Ascending aorta (tissue), 2 donors: ENCODE results near the gene RAF1. TPM values are rescaled to one million over a fixed set of nuclear protein-coding genes. Genes with fewer than 3 reads are reported as not detected.
A peak's percentile ranks its signal among the peaks of the same experiment; 100 is the strongest.

Source experiments
- DNase-seq, 2 donors: peaks; one replicate each; pipeline ENCODE4 v3.0.0-alpha.2; 2019; ENCODE audit warnings: low spot score in 2 of 2
- H3K27ac ChIP-seq, 2 donors: fragments of 200-600 bp; sonication (generic); one replicate each; pipeline ENCODE4 v1.5.1; 2016 to 2017; ENCODE audit warnings: mild to moderate bottlenecking in 1 of 2
- H3K27me3 ChIP-seq: fragments of 200-600 bp; sonication (generic); one replicate; pipeline ENCODE4 v1.5.1; 2017
- H3K36me3 ChIP-seq, 2 donors: fragments of 200-600 bp; sonication (generic); one replicate each; pipeline ENCODE4 v1.5.1; 2016
- H3K4me1 ChIP-seq, 2 donors: fragments of 200-600 bp; sonication (generic); one replicate each; pipeline ENCODE4 v1.5.1; 2016 to 2017; ENCODE audit warnings: mild to moderate bottlenecking in 1 of 2
- H3K4me3 ChIP-seq, 2 donors: fragments of 200-600 bp; sonication (generic); one replicate each; pipeline ENCODE4 v1.5.1; 2016 to 2017; ENCODE audit warnings: mild to moderate bottlenecking in 1 of 2
- H3K9me3 ChIP-seq, 2 donors: fragments of 200-600 bp; sonication (generic); one replicate each; pipeline ENCODE4 v1.5.1; 2016
- CTCF ChIP-seq, 3 experiments: fragments of 200-600 bp in 2 of 3; fragments of 450-650 bp in 1 of 3; sonication (generic) in 2 of 3; IDR thresholded peaks; one replicate each; pipeline ENCODE4 v1.5.1; 2016 to 2019; ENCODE audit warnings: antibody characterized with exemption in 3 of 3, mild to moderate bottlenecking in 1 of 3, moderate library complexity in 1 of 3
- intact Hi-C: fragments of 100-400 bp; cut with DNase I; formaldehyde crosslinking; loops from one replicate; pipeline ENCODE4 v1.15.1; 2023
- total RNA-seq: library from RNA; depleted of rRNA; stranded (reverse); fragments of >200 nt; gene quantifications from one replicate; pipeline ENCODE4 v1.1.0, GENCODE V29; 2016

The RAF1 gene
- total RNA-seq, 1 donor from 2014 or later: 103 TPM

- Histone ChIP-seq H3K4me3 (no peak overlapping the region), H3K27ac (no peak overlapping the region), H3K4me1 (no peaks in the 10 kb centered on the region), H3K9me3 (no peaks in the 10 kb centered on the region), H3K36me3 (no peaks in the 10 kb centered on the region), H3K27me3 (no peaks in the 10 kb centered on the region)
- no peak for TF ChIP-seq CTCF (IDR thresholded peaks at IDR 0.05)
- DNase-seq: no peak
- intact Hi-C loops: no loop called here
Observed at GRCh38 chr3:12686096-12686495, 22.2 kb upstream of the RAF1 start.

- DNase-seq: peak in 1 of 2 donors; percentile 66
- H3K4me1 ChIP-seq: no peaks in the 10 kb centered on the region
Observed at GRCh38 chr3:12681943-12682390, 18.1 kb upstream of the RAF1 start.

GRCh38 chr3:12681089-12681942 lies 17.4 kb upstream of the RAF1 start:
- Histone ChIP-seq H3K27me3 (no peaks in the 10 kb centered on the region), H3K36me3 (no peaks in the 10 kb centered on the region), H3K9me3 (no peaks in the 10 kb centered on the region), H3K4me1 (no peaks in the 10 kb centered on the region), H3K27ac (peak overlapping the region; percentile 68 to 72), H3K4me3 (no peak overlapping the region)
- TF ChIP-seq CTCF (IDR thresholded peaks at IDR 0.05): no peak
- intact Hi-C loops: no loop called here
- DNase-seq: no peak

More at GRCh38 chr3:12681943-12682390, 18.1 kb upstream of the RAF1 start:
- Histone ChIP-seq H3K4me3 (no peak overlapping the region), H3K27ac (peak overlapping the region; percentile 68 to 72), H3K36me3 (no peaks in the 10 kb centered on the region), H3K9me3 (no peaks in the 10 kb centered on the region), H3K27me3 (no peaks in the 10 kb centered on the region)
- no peak for TF ChIP-seq CTCF (IDR thresholded peaks at IDR 0.05)
- intact Hi-C loops: no loop called here

- intact Hi-C loops: no loop called here
- Histone ChIP-seq H3K27ac (no peak overlapping the region), H3K36me3 (no peaks in the 10 kb centered on the region), H3K9me3 (no peaks in the 10 kb centered on the region), H3K27me3 (no peaks in the 10 kb centered on the region), H3K4me3 (no peak overlapping the region), H3K4me1 (no peaks in the 10 kb centered on the region)
- no peak for DNase-seq
- no peak for TF ChIP-seq CTCF (IDR thresholded peaks at IDR 0.05)
Observed at GRCh38 chr3:12679468-12679867, 15.6 kb upstream of the RAF1 start.

- TF ChIP-seq CTCF (IDR thresholded peaks at IDR 0.05): no peak
- no peak for DNase-seq
- H3K27ac ChIP-seq: no peak overlapping the region
- H3K36me3 ChIP-seq: no peaks in the 10 kb centered on the region
- H3K4me3 ChIP-seq: no peak overlapping the region
- no peaks in the 10 kb centered on the region for H3K4me1 ChIP-seq
- intact Hi-C loops: no loop called here
- H3K9me3 ChIP-seq: no peaks in the 10 kb centered on the region
- H3K27me3 ChIP-seq: no peaks in the 10 kb centered on the region
Observed at GRCh38 chr3:12677616-12678015, 13.7 kb upstream of the RAF1 start.
